CD4-positive, alpha-beta T cell (primary cell): ENCODE results near the gene BET1L. TPM values are rescaled to one million over a fixed set of nuclear protein-coding genes. Genes with fewer than 3 reads are reported as not detected.

Source experiments
- ATAC-seq: fragments of 200-7000 bp; cut with Tn5 transposase; one replicate; pipeline ENCODE4 v1.10.0; 2022; ENCODE audit warnings: mild to moderate bottlenecking; ENCODE audit not compliant: poor library complexity
- CTCF ChIA-PET: fragments of 350-600 bp; sonication (Branson Sonifier 250); formaldehyde crosslinking; loops from one replicate; lab custom pipeline; 2021; ENCODE audit warnings: antibody characterized with exemption, inconsistent platforms; lab: Charles Lee
- POLR2A ChIA-PET: fragments of 350-600 bp; sonication (Branson Sonifier 250); formaldehyde crosslinking; loops from one replicate; lab custom pipeline; 2021; ENCODE audit warnings: antibody characterized with exemption, inconsistent platforms; lab: Charles Lee
- DNase-seq, 14 experiments: peaks; one replicate each; pipeline ENCODE4 v3.0.0-alpha.2; 2013 to 2020; ENCODE audit warnings: mixed read lengths in 2 of 14
- H3K27ac ChIP-seq, 2 donors: one replicate each; pipeline versions ENCODE4 v1.5.1 to v1.7.0; 2013; ENCODE audit warnings: low read length in 2 of 2, low read depth in 1 of 2, mild to moderate bottlenecking in 1 of 2
- H3K27me3 ChIP-seq, 2 experiments: 1 replicate in 1 of 2; 2 replicates in 1 of 2; pipeline versions ENCODE4 v1.6.1 to v1.7.0; 2013; ENCODE audit warnings: low read length in 2 of 2, control low read depth in 1 of 2, mild to moderate bottlenecking in 1 of 2, moderate library complexity in 1 of 2; ENCODE audit not compliant: insufficient read depth in 2 of 2, control insufficient read depth in 1 of 2
- H3K36me3 ChIP-seq: one replicate; pipeline ENCODE4 v1.6.1; 2013; ENCODE audit warnings: low read length, control low read depth; ENCODE audit not compliant: insufficient read depth
- H3K4me1 ChIP-seq: one replicate; pipeline ENCODE4 v1.6.1; 2013; ENCODE audit warnings: low read length, control low read depth; ENCODE audit not compliant: insufficient read depth
- H3K4me3 ChIP-seq: one replicate; pipeline ENCODE4 v1.5.1; 2013; ENCODE audit warnings: mild to moderate bottlenecking, low read length, moderate library complexity
- H3K9me3 ChIP-seq, 2 experiments: 1 replicate in 1 of 2; 2 replicates in 1 of 2; pipeline versions ENCODE4 v1.6.1 to v1.7.0; 2013; ENCODE audit warnings: low read length in 2 of 2, mild to moderate bottlenecking in 2 of 2, control low read depth in 1 of 2, moderate library complexity in 1 of 2; ENCODE audit not compliant: control insufficient read depth in 1 of 2, insufficient read depth in 1 of 2
- H3K27ac Mint-ChIP-seq: one replicate; pipeline ENCODE4 v1.8.0; 2020; ENCODE audit warnings: mixed read lengths
- H3K27me3 Mint-ChIP-seq: one replicate; pipeline ENCODE4 v1.8.0; 2021; ENCODE audit warnings: mixed read lengths
- H3K36me3 Mint-ChIP-seq: one replicate; pipeline ENCODE4 v1.8.0; 2021; ENCODE audit warnings: low read depth, mixed read lengths
- H3K4me1 Mint-ChIP-seq: one replicate; pipeline ENCODE4 v1.8.0; 2021; ENCODE audit warnings: low read depth, mixed read lengths
- H3K4me3 Mint-ChIP-seq: one replicate; pipeline ENCODE4 v1.8.0; 2020; ENCODE audit warnings: mild to moderate bottlenecking, mixed read lengths
- H3K9me3 Mint-ChIP-seq: one replicate; pipeline ENCODE4 v1.8.0; 2020; ENCODE audit warnings: mixed read lengths
- intact Hi-C, 2 experiments: fragments of 100-400 bp; cut with DNase I in 1 of 2; cut with micrococcal nuclease in 1 of 2; formaldehyde crosslinking; loops; one replicate each; pipeline versions ENCODE4 v1.15.1 to v1.9.0; 2023 to 2025; cut with DNase I, micrococcal nuclease
- total RNA-seq, 174 experiments: library from RNA in 2 of 174; stranded (reverse) in 2 of 174; gene quantifications; one replicate each; pipeline ENCODE4 v1.2.3 and lab custom pipeline; 2021 to 2026
- TF ChIP-seq, protein P1 (sequence below): fragments of 200-600 bp; IDR thresholded peaks from one replicate; pipeline ENCODE4 v1.8.0; 2022; ENCODE audit warnings: antibody characterized with exemption, mild to moderate bottlenecking

BET1L gene
- total RNA-seq, 2 experiments from 2014 or later = 69.5 to 72.7 TPM

DNA sequence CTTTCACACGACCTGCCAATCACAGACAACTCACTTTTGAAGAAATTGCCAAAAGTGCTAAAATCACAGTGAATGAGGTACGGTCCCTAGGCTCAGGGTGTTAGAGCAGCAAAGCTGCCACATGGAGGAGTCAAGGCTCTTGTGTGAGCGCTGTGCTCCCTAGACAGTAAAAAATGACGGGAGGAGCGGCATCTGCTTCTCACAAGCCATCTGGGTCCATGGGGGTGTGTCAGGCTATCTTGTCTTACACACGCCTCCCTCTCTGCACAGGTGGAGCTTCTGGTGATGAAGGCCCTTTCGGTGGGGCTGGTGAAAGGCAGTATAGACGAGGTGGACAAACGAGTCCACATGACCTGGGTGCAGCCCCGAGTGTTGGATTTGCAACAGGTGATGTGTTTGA is 44.4 kb upstream of the BET1L start:
- Mint-ChIP-seq H3K27ac (peak overlapping the region; percentile 33), H3K4me1 (peaks cover 13% of the 10 kb centered on the region), H3K36me3 (peaks cover 75% of the 10 kb centered on the region), H3K9me3 (no peaks in the 10 kb centered on the region), H3K4me3 (no peak overlapping the region), H3K27me3 (no peaks in the 10 kb centered on the region)
- ATAC-seq = no peak
- no peak overlapping the region for H3K27ac ChIP-seq
- ChIA-PET POLR2A (interaction anchor here (1.2 to 3.6 kb wide), 14 partner anchors 9 to 199 kb away, joined by 3 to 51 read pairs (median 8); partner anchors contain the start of genes BET1L, IFITM5, NLRP6 and PGGHG), CTCF (interaction anchor here (1.2 to 3.5 kb wide), 20 partner anchors 14 to 199 kb away, joined by 3 to 31 read pairs (median 10); partner anchors contain the start of genes IFITM2, PGGHG, PSMD13 and PTDSS2)
- H3K4me1 ChIP-seq = peaks cover 6% of the 10 kb centered on the region
- no peaks in the 10 kb centered on the region for H3K9me3 ChIP-seq
- no peaks in the 10 kb centered on the region for H3K27me3 ChIP-seq
- DNase-seq = peak in 2 of 14 experiments; percentile 17 to 38
- intact Hi-C loops = loop anchor here (2.0 to 5.0 kb wide), 8 partner anchors 17 to 201 kb away; partner anchors contain the start of genes BET1L (in 1 of the 2), PGGHG (in 1 of the 2), PTDSS2 (in 1 of the 2) and RIC8A (in 1 of the 2)
- peaks cover 68% of the 10 kb centered on the region for H3K36me3 ChIP-seq
- TF ChIP-seq, protein P1, sequence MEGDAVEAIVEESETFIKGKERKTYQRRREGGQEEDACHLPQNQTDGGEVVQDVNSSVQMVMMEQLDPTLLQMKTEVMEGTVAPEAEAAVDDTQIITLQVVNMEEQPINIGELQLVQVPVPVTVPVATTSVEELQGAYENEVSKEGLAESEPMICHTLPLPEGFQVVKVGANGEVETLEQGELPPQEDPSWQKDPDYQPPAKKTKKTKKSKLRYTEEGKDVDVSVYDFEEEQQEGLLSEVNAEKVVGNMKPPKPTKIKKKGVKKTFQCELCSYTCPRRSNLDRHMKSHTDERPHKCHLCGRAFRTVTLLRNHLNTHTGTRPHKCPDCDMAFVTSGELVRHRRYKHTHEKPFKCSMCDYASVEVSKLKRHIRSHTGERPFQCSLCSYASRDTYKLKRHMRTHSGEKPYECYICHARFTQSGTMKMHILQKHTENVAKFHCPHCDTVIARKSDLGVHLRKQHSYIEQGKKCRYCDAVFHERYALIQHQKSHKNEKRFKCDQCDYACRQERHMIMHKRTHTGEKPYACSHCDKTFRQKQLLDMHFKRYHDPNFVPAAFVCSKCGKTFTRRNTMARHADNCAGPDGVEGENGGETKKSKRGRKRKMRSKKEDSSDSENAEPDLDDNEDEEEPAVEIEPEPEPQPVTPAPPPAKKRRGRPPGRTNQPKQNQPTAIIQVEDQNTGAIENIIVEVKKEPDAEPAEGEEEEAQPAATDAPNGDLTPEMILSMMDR = no peak
- no peak overlapping the region for H3K4me3 ChIP-seq

DNA sequence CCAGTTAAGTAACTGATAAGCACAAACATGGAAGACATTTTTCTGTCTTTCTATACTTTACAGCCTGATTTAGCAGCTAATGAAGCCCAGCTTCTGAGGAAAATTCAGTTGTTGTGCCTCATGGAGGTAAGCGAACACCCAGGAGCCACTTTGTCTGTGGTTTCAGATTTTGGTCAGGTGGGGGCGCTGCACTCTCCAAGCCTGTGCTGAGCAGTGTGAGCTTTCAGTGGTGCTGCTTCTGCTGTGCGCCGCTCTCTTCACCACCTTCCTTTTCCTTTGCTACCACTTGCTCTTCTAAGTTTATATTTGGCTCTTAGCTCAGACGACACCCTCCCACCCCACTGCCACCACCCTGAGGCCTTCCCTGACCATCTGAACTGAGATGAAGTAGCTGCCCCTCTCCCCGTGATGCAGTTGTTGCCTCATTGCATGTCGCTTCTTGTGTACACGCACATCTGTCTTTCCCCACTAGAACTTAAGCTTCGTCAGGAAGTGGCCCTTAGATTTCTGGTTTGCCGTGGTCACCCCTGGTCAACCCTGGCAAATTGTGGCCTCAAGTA is 43.6 kb upstream of the BET1L start:
- peaks cover 6% of the 10 kb centered on the region for H3K4me1 ChIP-seq
- intact Hi-C loops = loop anchor here (1.0 to 5.0 kb wide), 9 partner anchors 18 to 201 kb away; partner anchors contain the start of genes BET1L (in 1 of the 2), PGGHG (in 1 of the 2), PTDSS2 (in 1 of the 2) and RIC8A (in 1 of the 2)
- peak; percentile 74 to 89 (median 82) for DNase-seq
- POLR2A ChIA-PET = interaction anchor here (0.8 to 3.6 kb wide), 17 partner anchors 8 to 200 kb away, joined by 3 to 51 read pairs (median 6); partner anchors contain the start of genes BET1L, IFITM5, NLRP6 and PGGHG
- peaks cover 83% of the 10 kb centered on the region for H3K36me3 Mint-ChIP-seq
- H3K27ac ChIP-seq = no peak overlapping the region
- peaks cover 13% of the 10 kb centered on the region for H3K4me1 Mint-ChIP-seq
- no peaks in the 10 kb centered on the region for H3K27me3 Mint-ChIP-seq
- peak overlapping the region; percentile 20 for H3K4me3 Mint-ChIP-seq
- CTCF ChIA-PET = interaction anchor here (0.6 to 3.5 kb wide), 33 partner anchors 10 to 268 kb away, joined by 3 to 31 read pairs (median 7); partner anchors contain the start of genes BET1L, IFITM2, PGGHG and PSMD13
- peak overlapping the region; percentile 76 for H3K27ac Mint-ChIP-seq
- H3K27me3 ChIP-seq = no peaks in the 10 kb centered on the region
- peak; percentile 100 for ATAC-seq
- no peaks in the 10 kb centered on the region for H3K9me3 ChIP-seq
- H3K36me3 ChIP-seq = peaks cover 76% of the 10 kb centered on the region
- no peaks in the 10 kb centered on the region for H3K9me3 Mint-ChIP-seq
- TF ChIP-seq, protein P1 = peak; percentile 78
- no peak overlapping the region for H3K4me3 ChIP-seq

DNA sequence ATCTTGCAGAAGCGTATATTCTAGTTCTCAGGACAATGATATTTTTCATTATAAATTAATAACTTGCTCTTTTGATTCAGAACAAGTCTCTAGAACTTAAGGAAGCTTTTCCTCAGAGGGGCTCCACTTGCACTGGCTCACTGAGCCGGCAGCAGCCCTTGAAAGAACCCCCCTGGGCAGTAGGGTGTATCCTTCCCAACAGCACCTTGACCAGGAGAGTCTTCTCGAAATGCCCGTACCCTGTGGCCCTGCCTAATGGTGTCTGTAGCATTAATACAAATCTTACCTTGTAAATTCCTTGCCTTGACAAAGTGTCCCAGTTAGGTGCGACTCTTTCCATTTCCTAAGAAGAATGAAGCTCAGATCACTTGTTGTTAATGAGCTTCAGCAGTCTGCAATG is 43.1 kb upstream of the BET1L start:
- intact Hi-C loops = loop anchor here (1.0 to 5.0 kb wide), 9 partner anchors 19 to 202 kb away; partner anchors contain the start of genes BET1L (in 1 of the 2), PGGHG (in 1 of the 2), PTDSS2 (in 1 of the 2) and RIC8A (in 1 of the 2)
- Histone ChIP-seq H3K9me3 (no peaks in the 10 kb centered on the region), H3K4me1 (peaks cover 7% of the 10 kb centered on the region), H3K36me3 (peaks cover 81% of the 10 kb centered on the region), H3K27ac (no peak overlapping the region), H3K4me3 (no peak overlapping the region), H3K27me3 (no peaks in the 10 kb centered on the region)
- H3K27ac Mint-ChIP-seq = peak overlapping the region; percentile 76
- DNase-seq (no peak), ATAC-seq (peak; percentile 14)
- ChIA-PET POLR2A (interaction anchor here (0.8 to 3.6 kb wide), 17 partner anchors 8 to 200 kb away, joined by 3 to 51 read pairs (median 6); partner anchors contain the start of genes BET1L, IFITM5, NLRP6 and PGGHG), CTCF (interaction anchor here (0.6 to 3.5 kb wide), 33 partner anchors 9 to 269 kb away, joined by 3 to 31 read pairs (median 7); partner anchors contain the start of genes BET1L, IFITM2, PGGHG and PSMD13)
- no peaks in the 10 kb centered on the region for H3K27me3 Mint-ChIP-seq
- no peak overlapping the region for H3K4me3 Mint-ChIP-seq
- TF ChIP-seq, protein P1 = no peak
- H3K36me3 Mint-ChIP-seq = peaks cover 88% of the 10 kb centered on the region
- no peaks in the 10 kb centered on the region for H3K9me3 Mint-ChIP-seq
- H3K4me1 Mint-ChIP-seq = peaks cover 13% of the 10 kb centered on the region
